ENCODE measurements around the gene ANOS1. TPM values are rescaled to one million over a fixed set of nuclear protein-coding genes. Genes with fewer than 3 reads are reported as not detected.
"Not testable (repeated sequence)": the region's sequence is repeated elsewhere in the genome, so short reads cannot be mapped to it uniquely, and the experiment has no call there.

Gene ANOS1
- total RNA-seq (2021), result 24.8 to 27.5 TPM (median 27.3 TPM) in 3 replicates
- Bru-seq, nascent RNA, result percentile 76 among the genes with signal in this experiment
- long read RNA-seq, experiment 1, full-length matches to known transcripts, result 135 of 219 reads
- long read RNA-seq, experiment 1, partial matches to known transcripts, result 29 of 219 reads
- long read RNA-seq, experiment 1, other reads (novel, unspliced or antisense), result 55 of 219 reads
- long read RNA-seq, experiment 2, full-length matches to known transcripts, result 11 of 58 reads
- long read RNA-seq, experiment 2, partial matches to known transcripts, result 9 of 58 reads
- long read RNA-seq, experiment 2, other reads (novel, unspliced or antisense), result 38 of 58 reads
- long read RNA-seq, experiment 3, result 0 reads

- H3K4me3 Mint-ChIP-seq, result peak within 1 kb of the TSS; percentile 85
- TF ChIP-seq FOXK1 (CRISPR knock-in tag; IDR thresholded peaks at IDR 0.05) (no peak), NFYB (CRISPR knock-in tag; conservative IDR thresholded peaks at IDR 0.05; ENCODE audit: low read depth) (peak; percentile 46)
- peak; percentile 89 for ATAC-seq
- POLR2A ChIA-PET, result no interaction called here
- peak; percentile 78 for DNase-seq (ENCODE audit: low spot score)
- H3K27ac Mint-ChIP-seq, result no peak within 1 kb of the TSS
- CTCF ChIA-PET, result interaction anchor here (1.2 kb wide), 1 partner anchor 374 kb away, joined by 4 read pairs; no protein-coding TSS in a partner anchor
- H3K27me3 Mint-ChIP-seq (ENCODE audit: low read depth), result peaks cover 26% of the 10 kb centered on the region
- H3K36me3 Mint-ChIP-seq, result peaks cover 5% of the 10 kb centered on the region; the same call in 1 of the 2 replicates
- H3K9me3 Mint-ChIP-seq, result no peaks in the 10 kb centered on the region
- H3K4me1 Mint-ChIP-seq, result peaks cover 36% of the 10 kb centered on the region
These were observed at the start of gene ANOS1 for GRCh38 chrX:8731559-8732395. ANOS1 (minus strand) TSS chrX:8732137; CDS start chrX:8732036, 101 bp downstream.

GRCh38 chrX:8773117-8773516 is 41.2 kb upstream of the ANOS1 start:
- DNase-seq (ENCODE audit: low spot score) (no peak), ATAC-seq (no peak)
- H3K4me3 Mint-ChIP-seq, result no peak overlapping the region
- H3K27me3 Mint-ChIP-seq (ENCODE audit: low read depth), result peaks cover 23% of the 10 kb centered on the region
- H3K9me3 Mint-ChIP-seq, result no peaks in the 10 kb centered on the region
- ChIA-PET POLR2A (no interaction called here), CTCF (no interaction called here)
- no peak overlapping the region for H3K27ac Mint-ChIP-seq
- TF ChIP-seq FOXK1 (CRISPR knock-in tag; IDR thresholded peaks at IDR 0.05), result no peak
- H3K4me1 Mint-ChIP-seq, result no peaks in the 10 kb centered on the region
- no peaks in the 10 kb centered on the region for H3K36me3 Mint-ChIP-seq

GRCh38 chrX:8760021-8760420 is 28.1 kb upstream of the ANOS1 start:
- H3K27me3 Mint-ChIP-seq (ENCODE audit: low read depth), result no peaks in the 10 kb centered on the region; the same call in 1 of the 2 replicates
- no peaks in the 10 kb centered on the region for H3K36me3 Mint-ChIP-seq
- peaks cover under 1% of the 10 kb centered on the region; the same call in 1 of the 2 replicates for H3K4me1 Mint-ChIP-seq
- H3K9me3 Mint-ChIP-seq, result peaks cover 13% of the 10 kb centered on the region
- H3K4me3 Mint-ChIP-seq, result no peak overlapping the region
- ATAC-seq (no peak), DNase-seq (ENCODE audit: low spot score) (no peak)
- TF ChIP-seq TEAD4 (CRISPR knock-in tag; IDR thresholded peaks at IDR 0.05), result no peak
- TF ChIP-seq AFF4 (CRISPR knock-in tag; IDR thresholded peaks at IDR 0.05; ENCODE audit: borderline replicate concordance), result no peak
- no peak for TF ChIP-seq STAT6 (CRISPR knock-in tag; conservative IDR thresholded peaks at IDR 0.05; ENCODE audit: low read depth)
- TF ChIP-seq IRF1 (CRISPR knock-in tag; IDR thresholded peaks at IDR 0.05), result no peak
- TF ChIP-seq ZNF138 (CRISPR knock-in tag; conservative IDR thresholded peaks at IDR 0.05), result no peak
- TF ChIP-seq FOXJ3 (CRISPR knock-in tag; IDR thresholded peaks at IDR 0.05; ENCODE audit: borderline replicate concordance), result no peak
- no peak for TF ChIP-seq ATF1 (CRISPR knock-in tag; IDR thresholded peaks at IDR 0.05)
- TF ChIP-seq GTF2I (CRISPR knock-in tag; conservative IDR thresholded peaks at IDR 0.05), result no peak
- TF ChIP-seq NR1H2 (CRISPR knock-in tag; IDR thresholded peaks at IDR 0.05), result no peak
- TF ChIP-seq TCF7 (CRISPR knock-in tag; IDR thresholded peaks at IDR 0.05; ENCODE audit: low read depth), result no peak
- ChIA-PET CTCF (no interaction called here), POLR2A (no interaction called here)
- no peak overlapping the region for H3K27ac Mint-ChIP-seq

GRCh38 chrX:8758706-8759105 is 26.8 kb upstream of the ANOS1 start:
- POLR2A ChIA-PET; H3K4me3 Mint-ChIP-seq; DNase-seq (ENCODE audit: low spot score); H3K27me3 Mint-ChIP-seq (ENCODE audit: low read depth); H3K36me3 Mint-ChIP-seq; H3K9me3 Mint-ChIP-seq; H3K27ac Mint-ChIP-seq; ATAC-seq; H3K4me1 Mint-ChIP-seq; CTCF ChIA-PET: not testable (repeated sequence)

- CTCF ChIA-PET, result interaction anchor here (0.6 kb wide), 1 partner anchor 784 kb away, joined by 3 read pairs; no protein-coding TSS in a partner anchor
- H3K4me3 Mint-ChIP-seq; H3K36me3 Mint-ChIP-seq; H3K27ac Mint-ChIP-seq; H3K9me3 Mint-ChIP-seq; ATAC-seq; H3K27me3 Mint-ChIP-seq (ENCODE audit: low read depth); DNase-seq (ENCODE audit: low spot score); POLR2A ChIA-PET; H3K4me1 Mint-ChIP-seq: not testable (repeated sequence)
These were observed 25.9 kb upstream of the ANOS1 start for GRCh38 chrX:8757609-8758389.
